Stimulated activated CD4-positive, alpha-beta T cell treated with anti-CD3 and anti-CD28 coated beads, Interleukin-2, amount 100 ng/mL, for 48 hours (primary cell): Measurements from ENCODE around the gene INKA2.

Source experiments
- DNase-seq, 2 donors: peaks; one replicate each; pipeline ENCODE4 v3.0.0-alpha.2; 2020

Gene INKA2

GRCh38 chr1:111731956-111732355 lies 7.2 kb downstream of the INKA2 start:
- DNase-seq = no peak

- DNase-seq = no peak
These were observed 8.5 kb downstream of the INKA2 start for GRCh38 chr1:111730706-111731105.

- DNase-seq = no peak
These were observed 9.1 kb downstream of the INKA2 start for GRCh38 chr1:111729946-111730681.

GRCh38 chr1:111729271-111729921 lies 9.8 kb downstream of the INKA2 start:
- no peak for DNase-seq

- DNase-seq = no peak
These were observed 12.1 kb downstream of the INKA2 start for GRCh38 chr1:111727056-111727455.

GRCh38 chr1:111725192-111725591 lies 14.0 kb downstream of the INKA2 start:
- no peak for DNase-seq

GRCh38 chr1:111723871-111724270 lies 15.3 kb downstream of the INKA2 start:
- no peak for DNase-seq

- no peak for DNase-seq
These were observed 15.9 kb downstream of the INKA2 start for GRCh38 chr1:111723091-111723806.

GRCh38 chr1:111720977-111721786 lies 18.0 kb downstream of the INKA2 start:
- no peak for DNase-seq

GRCh38 chr1:111720274-111720976 lies 18.8 kb downstream of the INKA2 start:
- no peak for DNase-seq

- DNase-seq = no peak
These were observed 19.5 kb downstream of the INKA2 start for GRCh38 chr1:111719674-111720132.

GRCh38 chr1:111719135-111719534 lies 20.1 kb downstream of the INKA2 start:
- DNase-seq = no peak

GRCh38 chr1:111717450-111717849 lies 21.7 kb downstream of the INKA2 start:
- DNase-seq = no peak

GRCh38 chr1:111716333-111716732 lies 22.9 kb downstream of the INKA2 start:
- DNase-seq = no peak

GRCh38 chr1:111709986-111710385 lies 29.2 kb downstream of the INKA2 start:
- no peak for DNase-seq

GRCh38 chr1:111707906-111708305 lies 31.3 kb downstream of the INKA2 start:
- DNase-seq = no peak

- no peak for DNase-seq
These were observed 32.3 kb downstream of the INKA2 start for GRCh38 chr1:111706921-111707320.

- no peak for DNase-seq
These were observed 33.4 kb downstream of the INKA2 start for GRCh38 chr1:111705841-111706240.

GRCh38 chr1:111704776-111705175 lies 34.4 kb downstream of the INKA2 start:
- no peak for DNase-seq

GRCh38 chr1:111704240-111704639 lies 35.0 kb downstream of the INKA2 start:
- DNase-seq = no peak

GRCh38 chr1:111702504-111703050 lies 36.6 kb downstream of the INKA2 start:
- DNase-seq = no peak

- no peak for DNase-seq
These were observed 39.9 kb downstream of the INKA2 start for GRCh38 chr1:111699268-111699667.
